Measurements from ENCODE around the gene KMT2B. TPM values are rescaled to one million over a fixed set of nuclear protein-coding genes. Genes with fewer than 3 reads are reported as not detected.
A peak's percentile ranks its signal among the peaks of the same experiment; 100 is the strongest.
"Not testable (repeated sequence)": the region's sequence is repeated elsewhere in the genome, so short reads cannot be mapped to it uniquely, and the experiment has no call there.

The KMT2B gene
- total RNA-seq, 1 donor from 2014 or later, result 43.7 TPM

GRCh38 chr19:35710784-35711723 is 6.7 kb upstream of the KMT2B start:
- DNase-seq (ENCODE audit: low spot score), result no peak

DNA sequence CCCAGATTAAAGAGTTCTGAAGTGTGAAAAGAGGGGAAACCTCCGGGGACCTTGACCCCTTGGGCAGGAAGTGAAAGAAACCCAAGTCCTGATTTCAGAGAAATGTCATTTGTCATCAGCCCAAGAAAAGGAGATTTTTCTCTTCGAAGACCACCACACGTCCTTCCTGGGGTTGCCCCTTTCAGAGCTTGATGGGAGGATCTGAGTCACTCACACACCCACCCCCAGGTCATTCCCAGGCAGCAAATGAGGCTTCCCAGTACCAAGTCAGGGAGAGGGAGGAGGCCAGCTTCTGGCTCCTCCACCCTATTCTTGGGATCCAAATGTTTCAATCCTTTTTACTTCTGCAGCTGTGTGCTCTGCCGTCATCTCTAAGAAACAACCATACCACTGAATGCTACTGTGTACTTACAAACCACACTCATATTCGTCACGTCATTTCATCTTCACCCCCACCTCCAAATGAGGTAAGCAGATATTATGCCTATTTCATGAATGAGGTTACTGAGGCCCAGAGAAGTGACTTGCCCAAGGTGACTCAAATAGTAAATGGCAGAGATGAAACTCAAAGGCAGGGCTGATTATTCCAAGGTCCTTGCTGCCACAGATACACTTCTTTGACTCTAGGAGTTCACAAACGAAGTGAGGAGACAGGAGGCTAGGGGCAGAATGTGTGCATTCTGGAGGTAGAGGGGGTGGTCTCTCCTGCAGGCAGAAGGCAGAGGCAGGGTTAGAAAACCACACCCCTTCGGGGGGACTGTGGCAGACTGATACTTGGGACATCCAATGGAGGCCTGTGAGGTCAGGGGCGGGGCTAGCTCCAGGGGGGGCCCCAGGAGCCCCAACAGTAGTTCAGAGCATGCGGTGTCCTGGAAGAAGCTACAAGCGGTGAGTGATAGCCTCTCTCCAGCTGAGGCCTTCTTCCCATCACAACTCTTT is 5.0 kb upstream of the KMT2B start:
- DNase-seq (ENCODE audit: low spot score), result no peak

- no peak for DNase-seq (ENCODE audit: low spot score)
Measured at GRCh38 chr19:35713506-35713850, 4.3 kb upstream of the KMT2B start.

DNA sequence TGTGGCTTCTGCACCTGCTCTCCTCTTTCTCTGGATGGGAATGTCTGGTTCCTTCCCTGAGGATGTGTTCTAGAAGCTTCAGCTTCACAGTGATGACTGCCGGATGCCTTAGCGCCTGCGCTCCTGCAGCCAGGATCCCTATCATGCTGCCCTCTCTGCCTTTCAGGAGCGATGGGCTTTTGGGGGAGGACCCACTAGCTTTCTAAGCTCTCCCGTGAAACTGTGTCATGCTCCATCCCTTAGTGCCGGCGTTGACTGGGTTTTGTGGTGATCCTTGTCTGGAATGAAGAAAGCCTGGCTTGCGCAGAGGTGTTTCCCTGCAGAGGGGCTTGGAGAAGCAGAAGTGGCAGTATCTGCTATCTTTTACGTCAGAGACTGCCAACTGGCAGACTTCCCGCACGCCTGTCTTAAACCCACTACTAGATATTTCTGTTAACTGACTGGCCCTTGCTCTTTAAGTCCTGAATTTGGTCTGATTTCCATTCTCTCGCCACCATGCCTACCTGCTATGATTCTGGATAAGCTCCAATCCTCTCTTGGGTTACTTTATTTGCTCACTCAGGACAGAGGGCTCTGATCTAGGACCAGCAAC is 3.8 kb upstream of the KMT2B start:
- no peak for DNase-seq (ENCODE audit: low spot score)

DNA sequence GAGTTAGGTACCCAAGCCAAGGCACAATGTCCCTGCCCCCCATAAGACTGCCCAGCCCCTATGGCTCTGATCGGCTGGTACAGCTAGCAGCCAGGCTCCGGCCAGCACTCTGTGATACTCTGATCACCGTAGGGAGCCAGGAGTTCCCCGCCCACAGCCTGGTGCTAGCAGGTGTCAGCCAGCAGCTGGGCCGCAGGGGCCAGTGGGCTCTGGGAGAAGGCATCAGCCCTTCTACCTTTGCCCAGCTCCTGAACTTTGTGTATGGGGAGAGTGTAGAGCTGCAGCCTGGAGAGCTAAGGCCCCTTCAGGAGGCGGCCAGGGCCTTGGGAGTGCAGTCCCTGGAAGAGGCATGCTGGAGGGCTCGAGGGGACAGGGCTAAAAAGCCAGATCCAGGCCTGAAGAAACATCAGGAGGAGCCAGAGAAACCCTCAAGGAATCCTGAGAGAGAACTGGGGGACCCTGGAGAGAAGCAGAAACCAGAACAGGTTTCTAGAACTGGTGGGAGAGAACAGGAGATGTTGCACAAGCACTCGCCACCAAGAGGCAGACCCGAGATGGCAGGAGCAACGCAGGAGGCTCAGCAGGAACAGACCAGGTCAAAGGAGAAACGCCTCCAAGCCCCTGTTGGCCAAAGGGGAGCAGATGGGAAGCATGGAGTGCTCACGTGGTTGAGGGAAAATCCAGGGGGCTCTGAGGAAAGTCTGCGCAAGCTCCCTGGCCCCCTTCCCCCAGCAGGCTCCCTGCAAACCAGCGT is 3.0 kb upstream of the KMT2B start:
- DNase-seq (ENCODE audit: low spot score), result no peak

DNA sequence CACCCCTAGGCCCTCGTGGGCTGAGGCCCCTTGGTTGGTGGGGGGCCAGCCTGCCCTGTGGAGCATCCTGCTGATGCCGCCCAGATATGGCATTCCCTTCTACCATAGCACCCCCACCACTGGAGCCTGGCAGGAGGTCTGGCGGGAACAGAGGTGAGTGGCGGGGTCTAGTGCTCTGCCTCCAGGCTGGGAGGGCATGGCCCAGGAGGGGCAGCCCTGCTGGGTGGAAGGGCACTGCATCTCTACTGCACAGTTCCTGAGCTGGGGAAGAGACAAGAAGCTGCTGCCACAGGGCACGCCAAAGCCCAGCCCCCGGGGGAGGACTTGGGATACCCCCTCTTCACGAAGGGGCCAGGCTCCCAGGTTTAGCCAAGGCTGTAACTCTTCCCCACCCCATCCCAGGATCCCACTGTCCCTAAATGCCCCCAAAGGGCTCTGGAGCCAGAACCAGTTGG is 2.4 kb upstream of the KMT2B start:
- no peak for DNase-seq (ENCODE audit: low spot score)

GRCh38 chr19:35715981-35716800 is 1.6 kb upstream of the KMT2B start:
- DNase-seq (ENCODE audit: low spot score), result no peak

GRCh38 chr19:35716801-35717664 is 770 bp upstream of the KMT2B start:
- peak; percentile 96 for DNase-seq (ENCODE audit: low spot score)

DNA sequence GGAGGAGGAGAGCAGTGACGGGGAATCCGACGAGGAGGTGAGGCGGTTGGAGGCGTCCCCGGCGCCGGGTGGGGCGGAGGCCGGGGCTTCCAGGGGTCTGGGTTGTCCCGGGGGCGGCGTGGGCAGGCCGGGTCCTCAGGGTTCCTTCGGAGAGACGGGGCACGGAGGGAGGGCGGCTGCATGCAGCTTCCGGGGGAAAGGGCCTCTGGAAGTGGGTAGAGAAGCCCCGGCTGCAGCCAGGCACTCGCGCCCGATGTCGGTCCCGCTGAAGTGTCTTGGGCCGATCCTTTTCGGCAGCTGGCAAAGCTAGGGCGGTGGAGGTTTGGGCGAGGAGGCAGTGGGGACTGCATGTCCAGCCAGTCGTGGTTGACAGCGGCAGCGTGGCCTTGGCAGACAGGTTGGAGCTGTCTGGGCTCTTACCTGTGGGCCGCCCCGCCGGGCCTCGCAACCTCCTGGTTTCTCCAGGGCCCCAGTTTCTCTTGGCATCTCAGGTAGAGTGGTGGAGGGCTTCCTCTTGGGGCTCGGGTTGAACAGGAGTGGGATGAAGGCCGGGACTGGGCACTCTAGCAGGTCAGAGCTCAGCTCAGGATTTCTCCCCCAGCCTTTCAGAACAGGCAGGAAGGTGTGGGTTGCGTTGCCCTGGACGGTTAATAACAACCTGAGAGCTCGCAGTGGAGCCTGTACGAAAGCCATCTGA is 690 bp downstream of the KMT2B start:
- DNase-seq (ENCODE audit: low spot score), result no peak

GRCh38 chr19:35719402-35720162 is 1.8 kb downstream of the KMT2B start:
- DNase-seq (ENCODE audit: low spot score), result no peak

- no peak for DNase-seq (ENCODE audit: low spot score)
Measured at GRCh38 chr19:35720163-35720524, 2.3 kb downstream of the KMT2B start.

- DNase-seq (ENCODE audit: low spot score), result no peak
Measured at GRCh38 chr19:35720648-35721047, 2.8 kb downstream of the KMT2B start.

GRCh38 chr19:35721374-35721773 is 3.6 kb downstream of the KMT2B start:
- no peak for DNase-seq (ENCODE audit: low spot score)

DNA sequence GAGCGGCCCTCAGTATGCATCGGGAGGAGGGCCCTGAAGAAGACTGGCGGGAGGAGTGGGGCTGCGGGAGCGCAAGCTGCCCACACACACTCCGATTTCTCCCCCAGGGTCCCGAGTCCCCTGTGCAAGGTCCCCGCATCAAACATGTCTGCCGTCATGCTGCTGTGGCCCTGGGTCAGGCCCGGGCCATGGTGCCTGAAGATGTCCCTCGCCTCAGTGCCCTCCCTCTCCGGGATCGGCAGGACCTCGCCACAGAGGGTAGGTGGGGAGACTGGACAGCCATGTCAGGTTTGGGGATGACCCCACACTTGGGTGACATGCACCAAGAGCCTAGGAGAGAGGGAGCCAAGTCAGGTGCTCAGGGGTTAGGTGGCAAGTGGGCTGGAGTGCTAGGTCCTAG is 4.7 kb downstream of the KMT2B start:
- DNase-seq (ENCODE audit: low spot score), result no peak

DNA sequence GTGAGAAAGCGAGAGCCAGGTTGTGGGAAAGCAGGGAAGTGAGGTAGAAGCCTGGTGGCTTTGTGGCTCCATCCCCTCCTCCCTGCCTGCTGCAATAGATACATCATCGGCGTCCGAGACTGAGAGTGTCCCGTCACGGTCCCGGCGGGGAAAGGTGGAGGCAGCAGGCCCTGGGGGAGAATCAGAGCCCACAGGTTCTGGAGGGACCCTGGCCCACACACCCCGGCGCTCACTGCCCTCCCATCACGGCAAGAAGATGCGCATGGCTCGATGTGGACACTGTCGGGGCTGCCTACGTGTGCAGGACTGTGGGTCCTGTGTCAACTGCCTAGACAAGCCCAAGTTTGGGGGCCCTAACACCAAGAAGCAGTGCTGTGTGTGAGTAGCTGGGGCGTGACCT is 5.1 kb downstream of the KMT2B start:
- no peak for DNase-seq (ENCODE audit: low spot score)

DNA sequence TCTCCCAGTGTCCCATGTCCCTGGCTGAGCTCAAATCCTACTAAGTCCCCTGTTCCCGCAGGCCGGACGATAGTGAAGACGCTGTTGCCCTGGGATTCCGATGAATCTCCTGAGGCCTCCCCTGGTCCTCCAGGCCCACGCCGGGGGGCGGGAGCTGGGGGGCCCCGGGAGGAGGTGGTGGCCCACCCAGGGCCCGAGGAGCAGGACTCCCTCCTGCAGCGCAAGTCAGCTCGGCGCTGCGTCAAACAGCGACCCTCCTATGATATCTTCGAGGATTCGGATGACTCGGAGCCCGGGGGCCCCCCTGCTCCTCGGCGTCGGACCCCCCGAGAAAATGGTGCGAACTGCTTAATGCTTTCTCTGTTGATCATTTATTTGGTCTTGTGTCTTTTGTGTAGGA is 5.9 kb downstream of the KMT2B start:
- DNase-seq (ENCODE audit: low spot score), result no peak

DNA sequence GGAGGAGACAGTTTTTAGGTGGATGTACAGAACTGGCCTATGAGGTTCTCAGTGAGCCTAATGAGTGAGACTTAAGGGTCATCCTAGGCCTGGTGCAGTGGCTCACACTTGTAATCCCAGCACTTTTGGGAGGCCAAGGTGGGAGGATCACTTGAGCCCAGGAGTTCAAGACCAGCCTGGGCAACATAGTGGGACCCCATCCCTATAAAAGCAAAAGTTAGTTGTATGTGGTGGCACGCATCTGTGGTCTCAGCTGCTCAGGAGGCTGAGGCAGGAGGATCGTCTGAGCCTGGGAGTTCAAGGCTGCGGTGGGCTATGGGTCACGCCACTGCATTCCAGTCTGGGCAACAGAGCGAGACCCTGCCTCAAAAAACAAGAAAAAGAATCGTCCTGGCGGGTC is 6.3 kb downstream of the KMT2B start:
- not testable (repeated sequence) for DNase-seq (ENCODE audit: low spot score)

GRCh38 chr19:35724560-35724959 is 6.8 kb downstream of the KMT2B start:
- no peak for DNase-seq (ENCODE audit: low spot score)
